Measurements from ENCODE around the gene ZNF22. TPM values are rescaled to one million over a fixed set of nuclear protein-coding genes. Genes with fewer than 3 reads are reported as not detected.

Gene ZNF22
- total RNA-seq, 4 donors from 2014 or later = 19.2 to 35.6 (median 27.1) TPM

DNA sequence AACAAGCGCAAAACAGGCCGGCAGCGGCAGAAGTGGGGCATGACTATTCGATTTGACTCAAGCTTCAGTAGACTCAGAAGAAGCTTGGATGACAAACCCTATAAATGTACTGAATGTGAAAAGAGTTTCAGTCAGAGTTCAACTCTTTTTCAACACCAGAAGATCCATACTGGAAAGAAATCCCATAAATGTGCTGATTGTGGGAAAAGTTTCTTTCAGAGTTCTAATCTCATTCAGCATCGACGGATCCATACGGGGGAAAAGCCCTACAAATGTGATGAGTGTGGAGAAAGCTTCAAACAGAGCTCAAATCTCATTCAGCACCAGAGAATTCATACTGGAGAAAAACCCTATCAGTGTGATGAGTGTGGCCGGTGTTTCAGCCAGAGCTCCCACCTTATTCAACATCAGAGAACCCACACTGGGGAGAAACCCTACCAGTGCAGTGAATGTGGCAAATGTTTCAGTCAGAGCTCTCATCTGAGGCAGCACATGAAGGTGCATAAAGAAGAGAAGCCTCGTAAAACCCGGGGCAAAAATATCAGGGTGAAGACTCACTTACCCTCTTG, 2.8 kb downstream of the ZNF22 start:
- no peaks in the 10 kb centered on the region for H3K27me3 ChIP-seq
- WGBS, 2 donors (ENCODE audit: low coverage in 1 of 2) = 83 to 91% methylated on average over 5 to 9 of the region's 10 CpGs
- peaks cover 0 to 26% of the 10 kb centered on the region in 2 donors for H3K36me3 ChIP-seq
- no peaks in the 10 kb centered on the region for H3K9me3 ChIP-seq
- H3K4me1 ChIP-seq = peaks cover 2 to 69% (median 9%) of the 10 kb centered on the region in 3 donors
- ATAC-seq = no peak
- no peak overlapping the region for H3K27ac ChIP-seq
- no peak overlapping the region for H3K4me3 ChIP-seq
- no peak for TF ChIP-seq POLR2A (IDR thresholded peaks at IDR 0.05)
- no peak for TF ChIP-seq POLR2AphosphoS5 (IDR thresholded peaks at IDR 0.05)
- no peak for TF ChIP-seq EP300 (IDR thresholded peaks at IDR 0.05)
- TF ChIP-seq, protein P1, sequence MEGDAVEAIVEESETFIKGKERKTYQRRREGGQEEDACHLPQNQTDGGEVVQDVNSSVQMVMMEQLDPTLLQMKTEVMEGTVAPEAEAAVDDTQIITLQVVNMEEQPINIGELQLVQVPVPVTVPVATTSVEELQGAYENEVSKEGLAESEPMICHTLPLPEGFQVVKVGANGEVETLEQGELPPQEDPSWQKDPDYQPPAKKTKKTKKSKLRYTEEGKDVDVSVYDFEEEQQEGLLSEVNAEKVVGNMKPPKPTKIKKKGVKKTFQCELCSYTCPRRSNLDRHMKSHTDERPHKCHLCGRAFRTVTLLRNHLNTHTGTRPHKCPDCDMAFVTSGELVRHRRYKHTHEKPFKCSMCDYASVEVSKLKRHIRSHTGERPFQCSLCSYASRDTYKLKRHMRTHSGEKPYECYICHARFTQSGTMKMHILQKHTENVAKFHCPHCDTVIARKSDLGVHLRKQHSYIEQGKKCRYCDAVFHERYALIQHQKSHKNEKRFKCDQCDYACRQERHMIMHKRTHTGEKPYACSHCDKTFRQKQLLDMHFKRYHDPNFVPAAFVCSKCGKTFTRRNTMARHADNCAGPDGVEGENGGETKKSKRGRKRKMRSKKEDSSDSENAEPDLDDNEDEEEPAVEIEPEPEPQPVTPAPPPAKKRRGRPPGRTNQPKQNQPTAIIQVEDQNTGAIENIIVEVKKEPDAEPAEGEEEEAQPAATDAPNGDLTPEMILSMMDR (IDR thresholded peaks at IDR 0.05) = no peak

DNA sequence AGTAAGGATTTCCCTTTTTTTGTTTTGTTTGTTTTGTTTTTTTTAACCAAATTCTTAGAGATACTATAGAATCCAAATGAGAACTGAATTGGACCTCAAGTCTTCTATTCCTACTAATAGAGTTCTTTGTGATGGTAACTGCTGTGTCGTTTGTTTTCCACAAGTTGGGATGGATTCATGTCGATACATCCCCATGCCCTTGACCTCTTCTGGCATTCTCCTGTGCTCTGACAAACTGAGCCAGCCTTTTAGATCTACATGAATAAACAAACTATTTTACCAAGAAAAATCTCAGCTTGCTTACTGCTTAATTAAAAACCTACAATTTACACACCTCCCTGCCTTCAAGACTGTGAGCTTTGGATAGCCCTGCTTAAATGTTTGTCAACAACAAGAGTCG, 3.9 kb downstream of the ZNF22 start:
- WGBS, 2 donors (ENCODE audit: low coverage in 1 of 2) = 61 to 72% methylated on average over 3 of the region's 3 CpGs
- no peaks in the 10 kb centered on the region for H3K9me3 ChIP-seq
- H3K4me3 ChIP-seq = no peak overlapping the region
- peaks cover 2 to 62% (median 4%) of the 10 kb centered on the region in 3 donors for H3K4me1 ChIP-seq
- H3K36me3 ChIP-seq = peaks cover 0 to 26% of the 10 kb centered on the region in 2 donors
- TF ChIP-seq EP300 (IDR thresholded peaks at IDR 0.05) = no peak
- no peak for TF ChIP-seq POLR2A (IDR thresholded peaks at IDR 0.05)
- no peak for TF ChIP-seq POLR2AphosphoS5 (IDR thresholded peaks at IDR 0.05)
- TF ChIP-seq, protein P1 (IDR thresholded peaks at IDR 0.05) = no peak
- no peaks in the 10 kb centered on the region for H3K27me3 ChIP-seq
- no peak for ATAC-seq
- H3K27ac ChIP-seq = no peak overlapping the region

DNA sequence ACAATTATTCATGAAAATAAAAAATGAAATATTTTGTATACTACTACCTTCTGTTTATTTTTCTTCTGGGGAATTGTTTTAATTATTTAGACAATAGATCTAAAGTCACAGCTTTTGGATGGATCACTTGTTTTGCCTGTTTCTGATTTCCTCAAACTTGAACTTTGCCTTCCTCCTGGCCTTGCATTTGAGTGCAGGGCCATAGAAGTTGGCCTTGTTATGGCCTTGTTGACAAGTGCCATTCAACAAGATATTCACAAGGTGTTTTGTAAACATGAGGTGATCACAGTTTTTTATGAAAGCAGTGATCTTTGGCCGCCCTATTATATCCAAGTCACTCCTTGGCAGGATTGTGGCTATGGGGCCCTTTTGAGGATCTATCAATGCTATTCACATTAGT, 4.6 kb downstream of the ZNF22 start:
- TF ChIP-seq, protein P1 (IDR thresholded peaks at IDR 0.05) = no peak
- TF ChIP-seq POLR2A (IDR thresholded peaks at IDR 0.05) = no peak
- no peak for TF ChIP-seq POLR2AphosphoS5 (IDR thresholded peaks at IDR 0.05)
- no peak for TF ChIP-seq EP300 (IDR thresholded peaks at IDR 0.05)
- Histone ChIP-seq H3K27ac (no peak overlapping the region), H3K4me3 (no peak overlapping the region), H3K9me3 (no peaks in the 10 kb centered on the region), H3K27me3 (no peaks in the 10 kb centered on the region), H3K4me1 (peaks cover 2 to 56% (median 3%) of the 10 kb centered on the region in 3 donors), H3K36me3 (peaks cover 0 to 26% of the 10 kb centered on the region in 2 donors)
- 89 to 100% methylated on average over 1 of the region's 1 CpG for whole genome bisulfite sequencing, 2 donors (ENCODE audit: low coverage in 1 of 2)
- ATAC-seq = no peak

DNA sequence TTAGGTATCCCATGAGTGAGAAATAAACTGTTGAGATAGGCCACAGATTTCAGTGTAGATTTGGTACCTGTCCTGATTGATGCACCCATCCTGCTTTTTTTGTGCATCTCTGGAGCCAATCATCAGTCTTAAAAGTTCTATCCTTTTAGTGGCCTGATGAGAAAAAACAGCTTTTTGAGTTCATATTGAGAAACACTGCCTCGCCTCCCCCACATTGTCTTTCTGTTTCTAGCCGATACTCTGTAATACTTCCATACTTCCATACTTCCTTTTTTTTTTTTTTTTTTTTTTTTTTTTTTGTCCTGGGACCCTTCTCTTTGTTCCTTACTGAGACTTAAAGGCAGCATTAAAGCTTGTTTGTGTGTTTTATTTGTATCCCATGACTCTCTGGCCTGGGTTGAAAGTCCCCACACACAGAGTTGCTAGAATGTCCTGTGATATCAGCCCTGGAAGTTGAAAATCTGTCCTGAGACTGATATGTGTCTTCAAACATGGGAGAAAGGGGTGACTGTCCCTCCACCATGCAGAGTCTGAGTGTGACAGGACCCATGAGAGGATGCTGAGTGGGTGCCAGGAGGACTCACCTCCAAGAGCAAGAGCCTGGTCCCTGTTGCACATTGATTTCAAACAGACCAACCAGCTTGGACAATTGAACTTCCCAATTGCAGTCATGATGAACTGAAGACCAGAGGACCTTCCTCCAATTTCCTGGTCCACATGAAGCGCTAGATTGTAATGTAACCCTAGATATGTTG, 5.7 kb downstream of the ZNF22 start:
- no peak for ATAC-seq
- H3K4me3 ChIP-seq = no peak overlapping the region
- H3K36me3 ChIP-seq = peaks cover 0 to 26% of the 10 kb centered on the region in 2 donors
- peak overlapping the region in 1 of 4 donors; percentile 24 for H3K27ac ChIP-seq
- peaks cover 2 to 52% (median 3%) of the 10 kb centered on the region in 3 donors for H3K4me1 ChIP-seq
- TF ChIP-seq, protein P1 (IDR thresholded peaks at IDR 0.05) = no peak
- TF ChIP-seq POLR2AphosphoS5 (IDR thresholded peaks at IDR 0.05) (no peak), EP300 (IDR thresholded peaks at IDR 0.05) (no peak), POLR2A (IDR thresholded peaks at IDR 0.05) (no peak)
- no peaks in the 10 kb centered on the region for H3K27me3 ChIP-seq
- H3K9me3 ChIP-seq = no peaks in the 10 kb centered on the region
- WGBS, 2 donors (ENCODE audit: low coverage in 1 of 2) = 82 to 88% methylated on average over 3 of the region's 3 CpGs

Measured in gastroesophageal sphincter (tissue), 4 donors.